Osteoblast (primary cell): ENCODE results near the gene MAP3K20. TPM values are rescaled to one million over a fixed set of nuclear protein-coding genes. Genes with fewer than 3 reads are reported as not detected.
A peak's percentile ranks its signal among the peaks of the same experiment; 100 is the strongest.
"Not testable (repeated sequence)": the region's sequence is repeated elsewhere in the genome, so short reads cannot be mapped to it uniquely, and the experiment has no call there.

Experiments
- DNase-seq: peaks from one replicate; pipeline ENCODE4 v3.0.0; 2011; ENCODE audit warnings: low spot score, mixed read lengths; ENCODE audit not compliant: insufficient read length; ENCODE audit errors: missing footprints
- H2AFZ ChIP-seq: 2 replicates; pipeline ENCODE4 v1.6.0; 2011; ENCODE audit warnings: mild to moderate bottlenecking, low read length
- H3K27ac ChIP-seq: 2 replicates; pipeline ENCODE4 v1.5.1; 2011; ENCODE audit warnings: mild to moderate bottlenecking, low read depth, low read length, moderate library complexity
- H3K27me3 ChIP-seq: 2 replicates; pipeline ENCODE4 v1.6.0; 2012; ENCODE audit warnings: mild to moderate bottlenecking, control low read depth, inconsistent platforms, low read length, moderate library complexity; ENCODE audit not compliant: insufficient read depth
- H3K36me3 ChIP-seq: 2 replicates; pipeline ENCODE4 v1.5.1; 2011; ENCODE audit warnings: mild to moderate bottlenecking, low read length, control low read depth, moderate library complexity; ENCODE audit not compliant: insufficient read depth
- H3K4me1 ChIP-seq: 2 replicates; pipeline ENCODE4 v1.5.1; 2011; ENCODE audit warnings: mild to moderate bottlenecking, low read length, control low read depth, moderate library complexity; ENCODE audit not compliant: insufficient read depth
- H3K4me2 ChIP-seq: 2 replicates; pipeline ENCODE4 v1.6.0; 2011; ENCODE audit warnings: mild to moderate bottlenecking, low read length; ENCODE audit not compliant: insufficient read depth
- H3K4me3 ChIP-seq: fragments of 200-600 bp; sonication (generic); 3 replicates; pipeline ENCODE4 v1.5.1; 2012; ENCODE audit warnings: mild to moderate bottlenecking, low read length, inconsistent platforms; ENCODE audit not compliant: insufficient read depth
- H3K79me2 ChIP-seq: 2 replicates; pipeline ENCODE4 v1.6.0; 2012; ENCODE audit warnings: mild to moderate bottlenecking, low read length, control low read depth, inconsistent platforms; ENCODE audit not compliant: insufficient read depth
- H3K9me3 ChIP-seq: 2 replicates; pipeline ENCODE4 v1.5.1; 2011; ENCODE audit warnings: low read depth, low read length, control low read depth
- H4K20me1 ChIP-seq: 2 replicates; pipeline ENCODE4 v1.6.0; 2012; ENCODE audit warnings: mild to moderate bottlenecking, low read length, control low read depth; ENCODE audit not compliant: insufficient read depth
- CTCF ChIP-seq: IDR thresholded peaks from 2 replicates; pipeline ENCODE4 v1.5.1; 2011; ENCODE audit warnings: mild to moderate bottlenecking, low read depth, low read length, moderate library complexity; ENCODE audit errors: extremely low read depth
- total RNA-seq: library from RNA; depleted of rRNA; stranded (reverse); fragments of >200 nt; gene quantifications from 2 replicates; pipeline ENCODE4 v1.2.3, GENCODE V29; 2012

The MAP3K20 gene
- total RNA-seq, 1 donor = 56.1 TPM

GRCh38 chr2:173199294-173199693 is 123.6 kb downstream of the MAP3K20 start:
- no peak overlapping the region for H3K4me2 ChIP-seq
- no peak for TF ChIP-seq CTCF
- H3K4me1 ChIP-seq = peaks cover 5% of the 10 kb centered on the region
- peaks cover 4% of the 10 kb centered on the region for H3K79me2 ChIP-seq
- H3K27me3 ChIP-seq = no peaks in the 10 kb centered on the region
- no peaks in the 10 kb centered on the region for H3K9me3 ChIP-seq
- no peak for DNase-seq
- H3K36me3 ChIP-seq = peaks cover 24% of the 10 kb centered on the region
- peak overlapping the region; percentile 35 for H3K27ac ChIP-seq
- no peak overlapping the region for H3K4me3 ChIP-seq
- no peak overlapping the region for H2AFZ ChIP-seq
- H4K20me1 ChIP-seq = no peaks in the 10 kb centered on the region

GRCh38 chr2:173202570-173202969 is 126.9 kb downstream of the MAP3K20 start:
- H3K4me2 ChIP-seq = no peak overlapping the region
- H3K36me3 ChIP-seq = peaks cover 18% of the 10 kb centered on the region
- H3K27me3 ChIP-seq = no peaks in the 10 kb centered on the region
- H3K4me1 ChIP-seq = peaks cover 5% of the 10 kb centered on the region
- H3K27ac ChIP-seq = no peak overlapping the region
- no peaks in the 10 kb centered on the region for H3K9me3 ChIP-seq
- no peak overlapping the region for H2AFZ ChIP-seq
- no peak overlapping the region for H3K4me3 ChIP-seq
- TF ChIP-seq CTCF = no peak
- H4K20me1 ChIP-seq = no peaks in the 10 kb centered on the region
- DNase-seq = peak; percentile 49
- no peaks in the 10 kb centered on the region for H3K79me2 ChIP-seq

GRCh38 chr2:173204316-173204715 is 128.7 kb downstream of the MAP3K20 start:
- no peak overlapping the region for H3K4me3 ChIP-seq
- no peak for DNase-seq
- no peaks in the 10 kb centered on the region for H4K20me1 ChIP-seq
- peaks cover under 1% of the 10 kb centered on the region for H3K4me1 ChIP-seq
- H2AFZ ChIP-seq = no peak overlapping the region
- H3K9me3 ChIP-seq = no peaks in the 10 kb centered on the region
- TF ChIP-seq CTCF = no peak
- H3K27me3 ChIP-seq = no peaks in the 10 kb centered on the region
- H3K4me2 ChIP-seq = no peak overlapping the region
- no peaks in the 10 kb centered on the region for H3K79me2 ChIP-seq
- no peak overlapping the region for H3K27ac ChIP-seq
- H3K36me3 ChIP-seq = peaks cover 7% of the 10 kb centered on the region

GRCh38 chr2:173205375-173205774 is 129.7 kb downstream of the MAP3K20 start:
- no peaks in the 10 kb centered on the region for H3K9me3 ChIP-seq
- no peaks in the 10 kb centered on the region for H3K27me3 ChIP-seq
- peak overlapping the region; percentile 15 for H3K27ac ChIP-seq
- no peak overlapping the region for H3K4me2 ChIP-seq
- H3K4me1 ChIP-seq = peaks cover 2% of the 10 kb centered on the region
- TF ChIP-seq CTCF = no peak
- H3K79me2 ChIP-seq = no peaks in the 10 kb centered on the region
- H3K4me3 ChIP-seq = no peak overlapping the region
- no peaks in the 10 kb centered on the region for H4K20me1 ChIP-seq
- peaks cover 11% of the 10 kb centered on the region for H3K36me3 ChIP-seq
- no peak overlapping the region for H2AFZ ChIP-seq
- DNase-seq = peak; percentile 66

- H3K36me3 ChIP-seq = peaks cover 23% of the 10 kb centered on the region
- H3K4me1 ChIP-seq, H2AFZ ChIP-seq, DNase-seq, H3K27me3 ChIP-seq, H4K20me1 ChIP-seq, H3K4me2 ChIP-seq, H3K9me3 ChIP-seq, H3K4me3 ChIP-seq, H3K27ac ChIP-seq, H3K79me2 ChIP-seq: not testable (repeated sequence)
Measured at GRCh38 chr2:173207124-173207523, 131.5 kb downstream of the MAP3K20 start.
